ENCODE measurements around the gene EBLN1.
A peak's percentile ranks its signal among the peaks of the same experiment; 100 is the strongest.

EBLN1 gene

DNA sequence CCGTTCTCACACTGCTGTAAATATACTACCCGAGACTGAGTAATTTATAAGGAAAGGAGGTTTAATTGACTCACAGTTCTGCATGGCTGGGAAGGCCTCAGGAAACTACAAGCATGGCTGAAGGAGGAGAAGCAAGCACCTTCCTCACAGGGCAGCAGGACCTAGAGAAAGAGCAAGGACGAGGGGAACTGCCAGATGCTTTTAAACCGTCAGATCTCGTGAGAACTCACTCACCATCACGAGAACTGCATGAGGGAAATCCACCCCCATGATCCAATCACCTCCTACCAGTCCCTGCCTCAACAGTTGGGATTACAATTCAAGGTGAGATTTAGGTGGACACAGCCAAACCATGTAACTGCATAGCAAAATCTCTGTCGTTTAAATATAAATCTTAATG is at the start of gene EBLN1:
Gene EBLN1 (minus strand): TSS at position 174 of the 400 bp plus-strand sequence. CDS start 8,032 bp downstream, outside the sequence.
- Histone ChIP-seq H3K27ac (ENCODE audit: low read length) (no peak within 1 kb of the TSS), H3K27me3 (ENCODE audit: control insufficient read depth in 1 of 2, insufficient read depth in 2 of 2, low read length in 2 of 2) (no peaks in the 10 kb centered on the region), H3K4me3 (ENCODE audit: low read length in 2 of 2) (no peak within 1 kb of the TSS), H3K9ac (ENCODE audit: low read length in 2 of 2) (no peak within 1 kb of the TSS), H3K4me1 (ENCODE audit: control insufficient read depth, insufficient read depth, low read length) (no peaks in the 10 kb centered on the region), H3K9me3 (ENCODE audit: control insufficient read depth in 2 of 2, low read length in 2 of 2) (no peaks in the 10 kb centered on the region), H3K36me3 (ENCODE audit: control insufficient read depth in 2 of 2, insufficient read depth in 2 of 2, low read length in 2 of 2) (no peaks in the 10 kb centered on the region)

DNA sequence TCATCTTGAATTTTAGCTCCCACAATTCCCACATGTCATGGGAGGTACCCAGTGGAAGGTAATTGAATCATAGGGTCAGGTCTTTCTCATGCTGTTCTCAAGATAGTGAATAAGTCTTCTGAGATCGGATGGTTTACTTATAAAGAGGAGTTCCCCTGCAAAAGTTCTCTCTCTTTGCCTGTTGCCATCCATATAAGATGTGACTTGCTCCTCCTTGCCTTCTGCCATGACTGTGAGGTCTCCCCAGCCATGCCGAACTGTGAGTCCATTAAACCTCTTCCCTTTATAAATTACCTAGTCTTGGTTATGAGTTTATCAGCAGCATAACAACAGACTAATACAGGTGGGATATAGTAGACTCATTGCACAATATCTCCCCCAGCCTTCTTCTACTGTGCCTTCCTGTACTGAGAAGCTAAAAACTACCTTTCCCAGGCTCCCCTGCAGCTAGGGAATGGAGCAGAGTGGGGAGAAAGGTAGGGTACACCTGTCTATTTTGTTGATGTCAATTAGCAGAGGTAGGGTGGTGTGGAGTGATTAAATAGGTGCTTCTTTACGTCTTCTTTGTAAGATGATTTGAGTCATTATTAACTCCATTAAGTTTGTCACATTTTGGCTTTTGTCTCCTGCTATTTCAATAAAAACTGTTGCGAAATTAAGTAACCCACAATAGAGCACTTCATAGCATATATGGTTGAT is 48.2 kb upstream of the EBLN1 start:
- Histone ChIP-seq H3K36me3 (ENCODE audit: control insufficient read depth in 2 of 2, insufficient read depth in 2 of 2, low read length in 2 of 2) (no peaks in the 10 kb centered on the region), H3K27me3 (ENCODE audit: control insufficient read depth in 1 of 2, insufficient read depth in 2 of 2, low read length in 2 of 2) (no peaks in the 10 kb centered on the region), H3K9ac (ENCODE audit: low read length in 2 of 2) (no peak overlapping the region), H3K9me3 (ENCODE audit: control insufficient read depth in 2 of 2, low read length in 2 of 2) (no peaks in the 10 kb centered on the region), H3K4me1 (ENCODE audit: control insufficient read depth, insufficient read depth, low read length) (no peaks in the 10 kb centered on the region), H3K27ac (ENCODE audit: low read length) (no peak overlapping the region), H3K4me3 (ENCODE audit: low read length in 2 of 2) (no peak overlapping the region)

DNA sequence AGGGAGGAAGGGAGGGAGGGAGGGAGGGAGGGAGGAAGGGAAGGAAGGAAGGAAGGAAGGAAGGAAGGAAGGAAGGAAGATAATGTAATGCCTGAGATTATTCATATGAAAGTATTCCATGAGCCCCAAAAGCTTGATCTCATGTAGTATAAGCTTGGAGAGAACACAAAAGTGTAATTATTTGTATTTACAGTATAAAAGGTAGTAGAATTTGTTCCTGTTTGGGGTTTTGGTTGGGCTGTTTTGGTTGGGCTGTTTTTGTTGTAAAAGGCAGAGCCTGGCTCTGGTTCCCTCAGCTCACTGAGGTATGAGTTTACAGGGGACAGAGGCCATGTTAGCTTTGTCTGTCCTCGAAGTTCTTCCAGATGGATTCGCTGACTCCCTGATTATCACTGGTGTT is 45.3 kb upstream of the EBLN1 start:
- Histone ChIP-seq H3K27me3 (ENCODE audit: control insufficient read depth in 1 of 2, insufficient read depth in 2 of 2, low read length in 2 of 2) (no peaks in the 10 kb centered on the region), H3K9ac (ENCODE audit: low read length in 2 of 2) (no peak overlapping the region), H3K4me1 (ENCODE audit: control insufficient read depth, insufficient read depth, low read length) (no peaks in the 10 kb centered on the region), H3K4me3 (ENCODE audit: low read length in 2 of 2) (no peak overlapping the region), H3K9me3 (ENCODE audit: control insufficient read depth in 2 of 2, low read length in 2 of 2) (no peaks in the 10 kb centered on the region), H3K27ac (ENCODE audit: low read length) (no peak overlapping the region), H3K36me3 (ENCODE audit: control insufficient read depth in 2 of 2, insufficient read depth in 2 of 2, low read length in 2 of 2) (no peaks in the 10 kb centered on the region)

DNA sequence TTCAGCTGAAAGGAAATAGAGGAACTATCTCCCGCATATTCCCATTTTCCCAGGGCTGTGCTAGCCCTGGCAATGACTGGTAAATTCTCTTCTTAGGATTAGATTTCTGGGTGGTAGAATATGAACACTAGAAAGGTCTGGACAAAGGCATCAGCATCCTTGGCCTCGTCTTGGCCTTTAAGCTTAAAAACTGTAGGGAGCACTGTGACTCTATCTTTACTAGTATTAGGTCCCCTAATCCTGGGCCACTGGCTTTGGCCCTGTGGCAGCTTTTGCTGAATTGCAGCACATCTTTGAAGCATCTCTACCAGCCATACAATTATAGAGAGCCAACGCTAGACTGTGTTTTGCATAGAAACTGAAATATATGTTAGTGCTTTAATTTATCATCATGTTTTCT is 41.5 kb upstream of the EBLN1 start:
- no peaks in the 10 kb centered on the region for H3K36me3 ChIP-seq (ENCODE audit: control insufficient read depth in 2 of 2, insufficient read depth in 2 of 2, low read length in 2 of 2)
- H3K27me3 ChIP-seq (ENCODE audit: control insufficient read depth in 1 of 2, insufficient read depth in 2 of 2, low read length in 2 of 2) = no peaks in the 10 kb centered on the region
- no peak overlapping the region for H3K4me3 ChIP-seq (ENCODE audit: low read length in 2 of 2)
- H3K9ac ChIP-seq (ENCODE audit: low read length in 2 of 2) = no peak overlapping the region
- H3K27ac ChIP-seq (ENCODE audit: low read length) = no peak overlapping the region
- no peaks in the 10 kb centered on the region for H3K4me1 ChIP-seq (ENCODE audit: control insufficient read depth, insufficient read depth, low read length)
- H3K9me3 ChIP-seq (ENCODE audit: control insufficient read depth in 2 of 2, low read length in 2 of 2) = no peaks in the 10 kb centered on the region

DNA sequence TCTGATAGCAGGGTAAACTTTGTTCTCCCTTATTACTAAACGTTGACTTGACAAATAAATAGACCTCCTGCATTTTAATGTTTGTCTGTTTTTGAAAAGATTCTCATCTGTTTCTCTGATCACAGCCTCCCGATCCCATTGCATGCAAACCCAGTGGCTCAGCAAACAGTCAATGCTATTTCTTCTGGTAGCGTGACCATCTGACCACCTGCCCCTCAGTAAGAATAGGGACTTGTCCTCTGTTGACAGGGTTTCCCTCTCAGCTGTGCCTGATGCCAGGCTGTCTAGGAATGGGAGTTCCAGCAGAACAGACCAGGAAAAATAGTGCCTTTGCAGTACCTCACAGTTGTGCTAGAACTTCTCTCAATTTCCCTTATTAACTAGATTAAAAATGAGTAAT is 40.7 kb upstream of the EBLN1 start:
- Histone ChIP-seq H3K27ac (ENCODE audit: low read length) (no peak overlapping the region), H3K4me3 (ENCODE audit: low read length in 2 of 2) (no peak overlapping the region), H3K9me3 (ENCODE audit: control insufficient read depth in 2 of 2, low read length in 2 of 2) (no peaks in the 10 kb centered on the region), H3K9ac (ENCODE audit: low read length in 2 of 2) (no peak overlapping the region), H3K36me3 (ENCODE audit: control insufficient read depth in 2 of 2, insufficient read depth in 2 of 2, low read length in 2 of 2) (no peaks in the 10 kb centered on the region), H3K27me3 (ENCODE audit: control insufficient read depth in 1 of 2, insufficient read depth in 2 of 2, low read length in 2 of 2) (no peaks in the 10 kb centered on the region), H3K4me1 (ENCODE audit: control insufficient read depth, insufficient read depth, low read length) (no peaks in the 10 kb centered on the region)

DNA sequence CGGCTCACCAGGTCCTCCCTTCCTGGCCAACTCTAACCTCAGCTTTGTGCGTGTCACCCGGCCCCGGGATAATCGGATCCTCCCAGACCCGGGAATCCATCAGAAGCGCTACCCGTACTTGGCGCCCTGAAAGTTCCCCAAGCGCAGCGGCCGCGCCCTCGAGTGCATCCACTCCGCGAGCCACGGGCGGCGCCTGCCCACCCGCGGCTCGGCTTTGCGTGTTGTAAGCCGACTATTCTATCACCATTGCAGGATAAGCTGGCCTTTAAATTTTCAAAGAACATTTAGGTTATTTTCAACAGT is 35.7 kb upstream of the EBLN1 start:
- H3K27me3 ChIP-seq (ENCODE audit: control insufficient read depth in 1 of 2, insufficient read depth in 2 of 2, low read length in 2 of 2) = no peaks in the 10 kb centered on the region
- H3K9ac ChIP-seq (ENCODE audit: low read length in 2 of 2) = peak overlapping the region; percentile 99 to 100
- peak overlapping the region; percentile 96 for H3K27ac ChIP-seq (ENCODE audit: low read length)
- no peaks in the 10 kb centered on the region for H3K36me3 ChIP-seq (ENCODE audit: control insufficient read depth in 2 of 2, insufficient read depth in 2 of 2, low read length in 2 of 2)
- H3K4me3 ChIP-seq (ENCODE audit: low read length in 2 of 2) = peak overlapping the region; percentile 82 to 95
- H3K9me3 ChIP-seq (ENCODE audit: control insufficient read depth in 2 of 2, low read length in 2 of 2) = no peaks in the 10 kb centered on the region
- no peaks in the 10 kb centered on the region for H3K4me1 ChIP-seq (ENCODE audit: control insufficient read depth, insufficient read depth, low read length)

DNA sequence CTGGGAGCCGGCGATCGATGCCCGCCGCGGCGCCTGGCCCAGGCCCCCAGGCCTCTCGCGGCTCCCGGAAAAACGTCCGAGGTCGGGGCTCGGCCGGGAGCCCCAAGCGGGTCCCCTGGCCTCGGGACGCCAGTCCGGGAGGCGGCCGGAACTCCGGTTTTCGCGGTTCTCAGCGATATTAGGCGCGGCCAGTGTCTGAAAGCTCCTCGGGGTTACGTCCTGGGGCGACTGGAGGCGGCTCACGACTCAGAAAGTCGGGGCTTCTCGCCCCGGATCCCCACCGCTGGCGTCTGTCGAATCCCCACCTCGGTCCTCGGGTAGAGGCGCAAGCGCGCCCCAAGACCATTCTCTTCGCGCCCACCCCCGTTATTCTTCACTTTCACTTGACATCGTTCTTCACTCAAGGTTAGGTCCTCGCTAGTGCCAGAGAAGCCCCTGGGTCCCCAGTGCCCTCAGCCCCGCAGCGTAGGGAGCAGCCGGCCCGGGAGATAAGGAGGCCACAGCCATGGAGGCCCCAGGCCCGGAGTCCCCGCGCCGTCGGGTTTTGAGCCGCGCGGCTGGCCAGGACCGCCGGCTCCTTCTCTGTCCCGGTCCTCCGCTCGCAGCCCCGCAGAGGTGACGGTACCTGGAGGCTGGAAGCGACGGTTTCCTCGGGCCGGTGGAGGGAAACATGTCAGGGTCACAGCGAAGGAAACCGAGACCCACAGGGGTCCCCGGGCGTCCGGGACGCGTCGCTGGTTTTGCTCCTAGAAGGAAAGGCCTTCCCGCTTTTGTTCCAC is 35.2 kb upstream of the EBLN1 start:
- no peaks in the 10 kb centered on the region for H3K36me3 ChIP-seq (ENCODE audit: control insufficient read depth in 2 of 2, insufficient read depth in 2 of 2, low read length in 2 of 2)
- peak overlapping the region; percentile 82 to 95 for H3K4me3 ChIP-seq (ENCODE audit: low read length in 2 of 2)
- H3K27ac ChIP-seq (ENCODE audit: low read length) = peak overlapping the region; percentile 96
- H3K4me1 ChIP-seq (ENCODE audit: control insufficient read depth, insufficient read depth, low read length) = no peaks in the 10 kb centered on the region
- H3K9me3 ChIP-seq (ENCODE audit: control insufficient read depth in 2 of 2, low read length in 2 of 2) = no peaks in the 10 kb centered on the region
- H3K9ac ChIP-seq (ENCODE audit: low read length in 2 of 2) = peak overlapping the region; percentile 99 to 100
- H3K27me3 ChIP-seq (ENCODE audit: control insufficient read depth in 1 of 2, insufficient read depth in 2 of 2, low read length in 2 of 2) = no peaks in the 10 kb centered on the region

DNA sequence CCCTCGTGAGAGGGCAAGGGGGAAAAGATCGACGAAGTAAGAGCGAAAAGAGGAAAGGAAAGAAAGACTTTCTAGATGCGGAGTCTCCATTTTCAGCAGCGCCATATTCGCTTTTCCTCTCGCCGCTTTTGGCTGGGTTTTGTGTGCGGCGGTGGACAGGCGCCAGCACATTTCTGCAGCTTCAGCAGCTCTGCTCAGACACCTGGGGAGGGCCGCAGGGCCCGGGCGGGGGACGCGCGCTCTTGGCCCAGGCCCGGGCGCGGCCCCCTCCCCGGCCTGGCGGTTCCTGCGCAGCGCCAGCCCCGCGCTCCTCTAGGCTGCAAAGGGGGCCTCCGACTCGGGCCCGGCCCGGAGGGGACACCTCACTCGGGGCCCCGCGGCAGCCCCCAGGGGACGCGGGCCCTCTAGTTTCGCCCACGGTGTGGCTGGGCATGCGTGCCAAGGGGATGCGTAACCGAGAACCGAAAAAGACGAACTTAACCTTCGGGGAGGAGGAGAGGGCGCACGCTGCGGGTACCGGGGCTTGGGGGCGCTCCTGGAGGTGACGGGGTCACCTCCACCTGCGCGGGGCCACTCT is 34.5 kb upstream of the EBLN1 start:
- Histone ChIP-seq H3K9me3 (ENCODE audit: control insufficient read depth in 2 of 2, low read length in 2 of 2) (no peaks in the 10 kb centered on the region), H3K27ac (ENCODE audit: low read length) (peak overlapping the region; percentile 96), H3K27me3 (ENCODE audit: control insufficient read depth in 1 of 2, insufficient read depth in 2 of 2, low read length in 2 of 2) (no peaks in the 10 kb centered on the region), H3K9ac (ENCODE audit: low read length in 2 of 2) (peak overlapping the region; percentile 99 to 100), H3K4me3 (ENCODE audit: low read length in 2 of 2) (peak overlapping the region; percentile 82 to 95), H3K36me3 (ENCODE audit: control insufficient read depth in 2 of 2, insufficient read depth in 2 of 2, low read length in 2 of 2) (no peaks in the 10 kb centered on the region), H3K4me1 (ENCODE audit: control insufficient read depth, insufficient read depth, low read length) (no peaks in the 10 kb centered on the region)

DNA sequence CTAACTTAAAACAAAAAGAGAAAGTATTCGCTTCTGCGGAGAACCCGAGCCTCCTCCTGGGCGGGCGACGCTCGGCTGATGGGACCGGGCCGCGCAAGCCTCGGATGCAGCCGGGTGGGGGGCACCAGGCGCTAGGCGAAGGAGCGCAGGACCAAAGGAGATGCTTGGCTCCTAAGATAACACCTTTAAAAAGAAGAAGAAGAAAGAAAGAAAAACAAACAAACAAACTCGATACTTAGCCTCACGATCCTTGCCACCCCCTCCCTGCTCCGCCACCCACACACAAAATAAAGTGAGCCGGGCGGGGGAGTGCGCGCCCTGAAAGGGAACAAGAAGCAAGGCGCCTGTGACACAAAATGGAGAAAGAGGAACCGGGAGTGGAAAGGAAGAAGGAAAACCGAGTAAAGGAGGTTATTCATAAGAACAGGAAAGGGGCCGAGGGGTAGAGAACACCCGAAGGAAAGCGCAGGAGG is 34.0 kb upstream of the EBLN1 start:
- Histone ChIP-seq H3K4me1 (ENCODE audit: control insufficient read depth, insufficient read depth, low read length) (no peaks in the 10 kb centered on the region), H3K9me3 (ENCODE audit: control insufficient read depth in 2 of 2, low read length in 2 of 2) (no peaks in the 10 kb centered on the region), H3K4me3 (ENCODE audit: low read length in 2 of 2) (peak overlapping the region; percentile 82 to 95), H3K36me3 (ENCODE audit: control insufficient read depth in 2 of 2, insufficient read depth in 2 of 2, low read length in 2 of 2) (no peaks in the 10 kb centered on the region), H3K27ac (ENCODE audit: low read length) (peak overlapping the region; percentile 96), H3K27me3 (ENCODE audit: control insufficient read depth in 1 of 2, insufficient read depth in 2 of 2, low read length in 2 of 2) (no peaks in the 10 kb centered on the region), H3K9ac (ENCODE audit: low read length in 2 of 2) (peak overlapping the region; percentile 99 to 100)

DNA sequence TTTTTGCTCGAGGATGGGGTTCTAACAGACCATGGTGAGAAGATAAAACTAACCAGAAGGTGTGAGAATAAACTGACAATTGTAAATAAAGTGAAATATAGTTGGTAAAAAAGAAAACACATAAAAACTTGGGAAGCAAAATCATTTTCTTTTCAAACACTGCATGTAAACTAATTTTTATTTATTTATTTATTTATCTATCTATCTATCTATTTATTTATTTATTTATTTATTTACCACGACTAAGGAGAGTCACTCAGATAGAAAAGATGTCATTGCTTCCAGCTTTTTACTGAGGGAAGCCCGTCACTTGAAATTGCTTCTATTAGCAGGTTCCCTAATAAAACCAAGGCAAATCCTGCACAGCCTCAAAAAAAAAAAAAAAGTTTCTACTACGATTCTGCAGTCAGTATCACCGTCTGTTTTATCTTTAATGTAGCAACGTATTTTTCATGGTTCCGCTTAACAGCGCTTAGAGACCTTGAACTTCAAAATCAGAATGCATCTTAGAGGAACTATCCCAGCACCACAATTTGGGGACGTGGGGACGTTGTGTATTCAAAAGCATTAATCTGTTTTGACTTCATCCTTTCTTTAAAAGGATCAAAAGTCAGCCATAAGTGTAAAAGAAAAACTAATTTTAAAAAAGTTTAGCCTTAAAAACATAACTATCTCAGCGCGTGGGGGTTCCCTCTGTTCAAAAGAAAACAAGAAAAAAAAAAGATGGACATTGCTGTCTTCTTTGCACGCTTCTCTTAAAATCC is 33.3 kb upstream of the EBLN1 start:
- no peaks in the 10 kb centered on the region for H3K27me3 ChIP-seq (ENCODE audit: control insufficient read depth in 1 of 2, insufficient read depth in 2 of 2, low read length in 2 of 2)
- peak overlapping the region; percentile 99 to 100 for H3K9ac ChIP-seq (ENCODE audit: low read length in 2 of 2)
- H3K4me3 ChIP-seq (ENCODE audit: low read length in 2 of 2) = peak overlapping the region; percentile 82 to 95
- no peaks in the 10 kb centered on the region for H3K36me3 ChIP-seq (ENCODE audit: control insufficient read depth in 2 of 2, insufficient read depth in 2 of 2, low read length in 2 of 2)
- no peaks in the 10 kb centered on the region for H3K9me3 ChIP-seq (ENCODE audit: control insufficient read depth in 2 of 2, low read length in 2 of 2)
- H3K27ac ChIP-seq (ENCODE audit: low read length) = peak overlapping the region; percentile 96
- no peaks in the 10 kb centered on the region for H3K4me1 ChIP-seq (ENCODE audit: control insufficient read depth, insufficient read depth, low read length)

Data from stomach smooth muscle (tissue), 2 donors.